Esophagus muscularis mucosa (tissue), 3 donors: ENCODE results near the gene BSN.

ENCODE experiments used
- CTCF ChIP-seq, 3 experiments: fragments of 200-600 bp in 2 of 3; fragments of 450-650 bp in 1 of 3; sonication (generic) in 2 of 3; IDR thresholded peaks; one replicate each; pipeline ENCODE4 v1.5.1; 2017 to 2019; ENCODE audit warnings: antibody characterized with exemption in 3 of 3, mild to moderate bottlenecking in 2 of 3, moderate library complexity in 1 of 3
- POLR2A ChIP-seq: fragments of 450-650 bp; IDR thresholded peaks from one replicate; pipeline ENCODE4 v1.6.1; 2017; ENCODE audit warnings: antibody characterized with exemption, moderate library complexity, mild to moderate bottlenecking, low read depth
- POLR2AphosphoS5 ChIP-seq, 2 donors: sonication (generic); formaldehyde crosslinking; IDR thresholded peaks; one replicate each; pipeline ENCODE4 v1.6.1; 2017; ENCODE audit warnings: antibody characterized with exemption in 2 of 2

GRCh38 chr3:49689046-49689907 is 135.0 kb downstream of the BSN start, which contains the start of the genes MST1 and RNF123:
- TF ChIP-seq CTCF (IDR thresholded peaks at IDR 0.05), result peak; percentile 29 to 37 (median 33)
- TF ChIP-seq POLR2AphosphoS5 (IDR thresholded peaks at IDR 0.05), result peak; percentile 86 to 87
- TF ChIP-seq POLR2A, result peak; percentile 6
